Raji (cell line): ENCODE measurements around the gene ABCA1.
A peak's percentile ranks its signal among the peaks of the same experiment; 100 is the strongest.

Experiments
- POLR2A ChIP-seq: IDR thresholded peaks from 2 replicates; pipeline ENCODE4 v1.6.1; 2011; ENCODE audit warnings: low read depth, low read length, control low read depth; ENCODE audit not compliant: insufficient read depth

ABCA1 gene

DNA sequence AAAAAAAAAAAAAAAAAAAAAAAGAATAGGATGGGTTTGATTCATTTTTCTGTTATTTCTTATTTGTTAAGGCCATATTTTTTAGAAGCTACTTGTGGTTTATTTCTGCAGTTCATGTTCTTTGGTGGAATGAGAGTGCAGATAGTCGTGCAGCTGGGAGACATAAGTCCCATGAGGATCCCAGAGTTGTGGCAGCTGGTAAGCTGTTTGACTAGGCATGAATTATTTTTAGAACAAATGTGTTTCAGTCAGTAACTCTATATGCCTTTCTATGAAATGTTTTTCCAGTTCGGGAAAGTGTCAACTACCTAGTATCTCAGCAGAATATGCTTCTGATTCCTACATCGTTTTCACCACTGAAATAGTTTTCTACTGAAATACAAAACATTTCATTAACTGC is 169.0 kb downstream of the ABCA1 start:
- no peak for TF ChIP-seq POLR2A

- peak; percentile 22; the same call in 1 of the 2 replicates for TF ChIP-seq POLR2A
Measured at GRCh38 chr9:104750185-104750767, 177.7 kb downstream of the ABCA1 start.

GRCh38 chr9:104748359-104749031 is 179.5 kb downstream of the ABCA1 start:
- no peak for TF ChIP-seq POLR2A

DNA sequence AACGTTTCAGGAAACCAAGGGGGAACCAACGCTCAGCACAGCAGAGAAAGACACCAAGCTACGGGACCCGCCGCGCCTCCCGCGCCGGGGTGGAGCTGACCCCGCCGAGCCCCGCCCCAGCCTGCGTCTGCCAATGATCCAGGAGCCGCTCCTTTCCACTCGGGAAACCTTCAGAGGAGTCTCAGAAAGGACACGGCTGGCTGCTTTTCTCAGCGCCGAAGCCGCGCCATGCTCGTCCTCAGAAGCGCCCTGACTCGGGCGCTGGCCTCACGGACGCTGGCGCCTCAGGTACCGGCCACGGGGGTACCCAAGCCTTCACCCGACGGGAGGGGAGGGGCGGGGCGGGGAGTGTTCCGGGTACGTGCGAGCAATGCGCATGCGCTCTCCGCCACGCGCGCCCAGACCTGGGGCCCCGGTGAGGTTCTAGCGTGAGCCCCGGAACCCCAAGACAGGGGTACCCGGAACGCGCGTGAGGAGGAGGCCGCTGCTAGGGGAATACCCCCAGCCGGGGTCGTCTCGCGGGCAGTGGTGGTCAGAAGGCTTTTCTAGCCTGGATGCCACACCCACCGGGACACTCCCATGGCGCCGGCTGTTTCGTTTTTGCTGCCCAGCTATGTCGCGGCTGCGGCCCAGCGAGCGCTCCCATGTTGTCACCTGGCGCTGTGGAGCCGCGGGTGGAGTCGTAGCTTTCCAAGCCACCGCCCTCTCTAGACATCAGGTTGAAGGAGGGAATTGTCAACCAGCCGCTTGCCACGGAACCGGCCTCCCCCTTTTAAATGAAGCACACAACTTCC is 180.2 kb downstream of the ABCA1 start, which contains the start of gene NIPSNAP3A:
Gene NIPSNAP3A (plus strand): TSS at position 119 of the 794 bp plus-strand sequence. CDS start 110 bp downstream, at position 229.
- peak; percentile 70 for TF ChIP-seq POLR2A

GRCh38 chr9:104747245-104747564 is 180.8 kb downstream of the ABCA1 start:
- TF ChIP-seq POLR2A = no peak; the same call in 1 of the 2 replicates

- TF ChIP-seq POLR2A = no peak
Measured at GRCh38 chr9:104746798-104747197, 181.2 kb downstream of the ABCA1 start.

DNA sequence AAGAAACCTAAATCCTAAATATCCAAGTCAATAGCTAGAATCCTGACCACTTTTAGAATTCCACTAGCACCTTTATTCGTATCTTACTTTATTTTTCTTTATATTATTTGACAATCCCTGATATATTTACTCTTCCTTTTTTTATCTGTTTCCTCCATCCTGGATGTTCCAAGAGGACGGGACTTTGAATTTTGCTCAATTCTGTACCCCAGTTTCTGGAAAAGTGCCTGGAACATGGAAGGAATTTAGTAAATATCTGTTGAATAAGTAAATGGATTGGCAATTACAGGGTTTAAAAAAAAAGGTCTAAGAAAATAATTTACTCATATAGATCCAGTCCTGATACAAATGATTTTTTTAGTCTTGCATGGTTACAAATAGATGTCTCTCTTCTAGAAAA is 181.7 kb downstream of the ABCA1 start:
- TF ChIP-seq POLR2A = no peak

DNA sequence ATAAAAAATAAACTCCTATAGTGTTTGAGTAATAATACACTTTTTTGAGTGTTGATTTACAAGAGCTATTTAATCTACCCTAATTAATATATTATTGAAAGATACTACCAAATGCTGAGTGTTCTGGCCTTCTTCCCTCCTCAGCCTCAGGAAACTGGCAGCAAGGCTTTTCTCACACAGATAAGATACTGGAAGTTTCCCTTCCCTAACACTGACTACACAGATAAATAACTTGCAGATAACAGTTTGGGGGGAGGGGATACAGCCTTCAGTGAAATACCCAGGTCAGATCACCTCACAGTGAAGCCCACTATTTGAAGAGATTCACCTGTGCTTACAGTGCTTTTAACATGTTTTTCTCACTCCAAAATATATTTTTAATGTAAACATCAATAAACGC is 182.1 kb downstream of the ABCA1 start:
- no peak for TF ChIP-seq POLR2A

DNA sequence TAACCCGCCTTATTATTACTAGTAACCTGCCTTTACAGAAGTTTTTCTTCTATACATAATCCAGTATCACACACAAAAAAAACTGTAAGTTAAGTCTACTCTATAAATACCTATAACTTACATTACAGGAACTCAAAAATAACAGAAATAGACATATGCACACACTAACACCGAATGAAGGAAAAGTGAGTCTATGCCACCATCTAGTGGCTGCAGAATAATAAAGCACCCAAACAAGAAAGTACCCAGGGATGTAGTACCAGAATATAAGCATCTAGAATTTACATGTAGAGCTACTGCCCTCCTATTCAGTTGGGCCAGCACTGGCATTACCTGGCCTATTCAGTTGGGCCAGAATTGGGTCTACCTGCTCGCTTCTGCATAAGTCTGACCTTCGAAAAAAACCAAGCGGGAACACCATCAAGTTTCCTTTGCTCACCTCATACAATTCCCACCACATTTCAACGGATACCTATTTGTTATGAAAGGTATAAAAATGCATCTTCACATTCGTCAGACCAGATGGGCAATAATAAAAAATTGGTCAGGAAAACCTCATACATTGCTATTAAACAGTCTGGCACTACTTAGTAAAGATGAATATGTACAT is 184.5 kb downstream of the ABCA1 start:
- no peak for TF ChIP-seq POLR2A

DNA sequence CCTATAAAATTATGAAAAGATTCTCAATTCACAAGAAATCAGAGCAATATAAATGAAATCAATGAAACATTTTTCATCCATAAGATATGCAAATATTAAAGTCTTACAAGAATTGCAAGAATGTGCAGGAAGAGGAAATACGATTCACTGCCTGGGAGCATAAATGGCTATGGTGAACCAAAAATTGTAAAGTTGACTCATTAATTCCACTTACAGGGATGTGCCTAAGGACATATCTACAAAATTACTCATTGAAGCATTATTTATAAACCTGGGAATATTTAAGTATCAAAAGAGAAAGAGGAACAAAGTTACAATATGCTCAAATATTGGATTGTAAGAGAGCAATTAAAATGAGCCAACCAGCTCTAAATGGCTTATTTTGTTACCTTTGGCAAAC is 187.3 kb downstream of the ABCA1 start:
- TF ChIP-seq POLR2A = no peak

DNA sequence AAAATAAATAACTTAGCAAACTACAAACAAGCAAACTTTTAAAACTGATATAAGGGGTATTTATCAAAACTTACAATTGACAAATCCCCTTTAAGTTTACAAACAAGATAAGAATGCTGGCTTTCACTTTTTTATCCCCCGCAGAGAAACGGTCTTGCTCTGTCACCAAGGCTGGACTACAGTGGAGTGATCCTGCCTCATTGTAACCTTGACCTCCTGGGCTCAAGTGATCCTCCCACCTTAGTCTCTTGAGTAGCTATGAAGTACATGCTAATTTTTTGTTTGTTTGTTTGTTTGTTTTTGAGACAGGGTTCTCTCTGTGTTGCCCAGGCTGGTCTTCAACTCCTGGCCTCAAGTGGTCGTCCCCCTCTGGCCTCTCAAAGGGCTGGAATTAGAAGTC is 189.5 kb downstream of the ABCA1 start:
- TF ChIP-seq POLR2A = no peak
